GM18858 (cell line): Measurements from ENCODE around the gene TMTC4.
"Not testable (repeated sequence)": the region's sequence is repeated elsewhere in the genome, so short reads cannot be mapped to it uniquely, and the experiment has no call there.

Source experiments
- ATAC-seq: cut with Tn5 transposase; IDR thresholded peaks from one replicate; pipeline ENCODE4 v1.9.1; 2021; ENCODE audit not compliant: unreplicated experiment

Gene TMTC4

DNA sequence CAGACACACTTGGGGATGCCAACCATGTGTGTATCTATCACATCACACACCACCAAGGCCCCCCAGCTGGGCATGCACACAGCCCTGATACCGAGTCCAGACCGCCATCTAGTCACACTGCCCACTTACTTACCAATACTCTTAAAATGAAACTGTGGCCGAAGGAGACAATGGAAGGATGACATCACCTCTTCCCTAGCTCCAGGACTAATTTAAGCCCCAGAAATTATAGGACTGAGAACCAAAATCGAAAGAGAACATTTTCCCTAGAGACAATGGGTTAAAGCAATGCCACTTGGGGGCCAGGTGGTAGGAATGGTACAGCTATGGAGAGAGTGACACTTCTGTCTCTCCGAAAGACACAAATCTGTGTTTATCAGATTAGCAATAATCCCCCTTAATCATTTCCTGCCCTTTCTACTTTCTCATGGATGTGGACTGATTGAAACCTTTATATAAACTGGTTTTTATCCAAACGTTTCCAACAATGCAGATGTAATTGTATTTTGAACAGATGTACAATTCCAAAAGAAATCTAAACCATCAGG, 85.3 kb downstream of the TMTC4 start:
- ATAC-seq: no peak

DNA sequence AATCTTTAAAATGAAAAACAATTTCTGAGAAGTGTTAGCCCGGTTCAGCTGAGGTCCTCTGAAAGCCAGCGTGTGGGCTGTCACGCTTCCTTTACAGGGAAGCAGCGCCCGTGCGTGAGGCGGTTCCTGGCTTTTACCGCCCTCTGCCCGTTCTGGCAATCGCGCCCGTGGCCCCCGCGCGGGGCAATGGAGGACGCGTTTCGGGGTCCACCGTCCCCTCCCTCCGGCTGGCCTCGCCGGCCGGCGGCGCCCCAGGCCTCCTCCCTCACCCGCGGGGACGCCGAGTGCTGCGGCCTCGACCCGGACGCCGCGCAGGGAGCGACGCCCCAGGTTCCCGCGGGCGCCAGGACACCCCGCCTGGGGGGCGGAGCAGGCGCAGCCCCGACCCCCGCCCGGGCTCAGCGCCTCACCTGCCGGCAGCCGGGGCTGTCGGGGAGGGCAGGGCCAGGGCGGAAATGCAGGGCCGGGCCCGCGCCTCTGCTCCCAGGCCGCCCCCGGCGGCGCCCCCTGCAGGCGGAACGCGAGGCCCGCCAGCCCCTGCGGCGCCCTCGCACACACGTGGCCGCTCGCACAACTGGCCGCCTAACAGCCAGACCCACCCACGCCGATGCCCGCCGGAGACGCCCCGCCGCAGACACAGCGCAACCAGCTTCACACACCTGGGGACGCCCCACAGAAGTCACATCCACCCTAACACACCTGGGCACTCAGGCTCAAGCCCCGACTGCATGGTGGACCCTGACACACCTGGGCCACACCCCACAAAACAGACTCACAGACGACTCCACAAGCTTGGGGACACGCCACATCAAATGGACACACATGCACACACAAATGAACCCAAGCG, 86.0 kb downstream of the TMTC4 start, which contains the start of gene GGACT:
Gene GGACT, minus strand, starts transcription at position 459 of the 847 bp plus-strand sequence. CDS start 56,198 bp downstream, outside the sequence.
- peak; percentile 95 for ATAC-seq

DNA sequence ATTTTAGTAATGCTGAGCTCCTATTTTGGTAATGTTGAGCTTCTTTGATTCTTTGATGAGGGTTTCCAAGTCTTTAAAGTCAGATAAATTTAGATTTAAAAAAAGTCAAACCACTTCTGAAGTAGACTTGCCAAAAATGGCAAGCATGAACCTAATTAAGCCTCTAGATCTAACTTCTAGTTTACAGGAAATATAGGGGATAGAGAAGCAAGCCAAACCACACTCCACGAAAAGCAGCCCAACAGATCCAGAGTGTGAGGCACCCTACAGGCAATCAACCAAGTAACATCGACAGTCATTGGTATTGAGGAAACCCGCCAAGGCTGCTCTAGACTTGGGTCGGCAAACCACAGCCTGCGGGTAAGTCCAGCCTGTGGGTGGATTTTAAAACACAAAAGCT, 89.7 kb downstream of the TMTC4 start:
- no peak for ATAC-seq

DNA sequence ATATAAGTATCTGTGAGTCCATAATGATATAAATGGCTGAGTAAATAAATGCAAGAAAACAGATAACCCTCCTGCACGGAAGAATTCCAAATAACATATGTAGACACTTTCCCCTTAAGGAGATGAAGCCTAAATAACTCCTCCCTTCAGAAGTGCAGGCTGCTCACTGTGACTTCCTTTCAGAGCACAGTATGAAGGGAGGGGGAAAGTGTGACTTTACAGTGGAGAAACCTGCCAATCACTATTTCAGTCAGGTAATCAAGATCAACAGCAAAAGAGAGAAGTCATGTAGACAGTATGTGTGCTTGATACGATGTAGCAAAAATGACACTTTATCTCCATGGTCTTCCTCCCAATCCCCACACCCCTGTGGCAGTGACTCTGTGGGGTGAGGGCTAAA, 93.1 kb downstream of the TMTC4 start:
- ATAC-seq: no peak

DNA sequence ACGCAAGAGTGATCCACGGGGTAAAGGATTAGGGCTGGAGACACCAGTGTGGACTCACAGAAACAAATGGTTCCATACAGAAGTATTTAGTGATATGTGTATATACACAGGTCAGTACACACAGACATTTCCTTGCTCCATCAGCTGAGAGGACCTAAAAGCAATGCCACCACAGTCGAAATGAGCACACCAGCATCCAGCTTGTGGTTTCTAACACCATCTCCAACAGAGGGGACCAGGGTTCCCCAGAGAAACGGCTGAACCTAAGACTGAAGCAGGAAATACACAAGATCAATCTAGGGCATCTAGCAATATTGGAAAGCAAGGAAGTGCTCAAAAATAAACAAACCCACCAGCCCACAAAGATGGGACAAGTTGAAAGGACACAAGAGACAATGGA, 93.6 kb downstream of the TMTC4 start:
- no peak for ATAC-seq

DNA sequence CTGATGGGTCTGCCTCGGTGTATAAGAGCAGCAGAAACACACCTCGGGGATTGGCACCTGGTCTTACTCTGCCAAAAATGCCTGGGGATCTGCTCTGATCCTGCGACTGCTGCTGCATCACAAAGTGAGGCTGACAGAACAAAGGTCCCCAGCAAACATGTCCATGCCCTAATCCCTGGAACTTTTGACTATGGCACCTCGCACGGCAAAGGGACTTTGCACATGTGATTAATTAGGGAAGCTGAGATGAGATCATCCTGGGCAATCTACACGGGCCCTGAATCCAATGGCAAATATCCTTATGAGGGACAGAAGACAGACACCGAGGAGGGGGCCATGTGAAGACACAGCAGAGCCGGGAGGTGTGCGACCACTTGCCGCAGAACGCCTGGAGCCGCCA, 94.5 kb downstream of the TMTC4 start:
- ATAC-seq: no peak

DNA sequence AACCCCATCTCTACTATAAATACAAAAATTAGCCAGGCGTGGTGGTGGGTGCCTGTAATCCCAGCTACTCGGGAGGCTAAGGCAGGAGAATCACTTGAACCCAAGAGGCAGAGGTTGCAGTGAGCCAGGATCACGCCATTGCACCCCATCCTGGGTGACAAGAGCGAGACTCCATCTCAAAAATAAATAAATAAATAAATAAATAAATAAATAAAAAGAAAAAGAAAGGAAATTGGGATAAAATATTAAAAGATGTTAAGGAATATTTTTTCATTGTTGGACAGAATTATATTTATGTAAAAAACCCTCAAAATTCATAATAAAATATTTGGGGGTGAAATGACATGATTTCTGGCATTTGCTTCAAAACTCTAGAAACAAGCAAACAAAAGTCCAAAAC, 97.4 kb downstream of the TMTC4 start:
- ATAC-seq: not testable (repeated sequence)

DNA sequence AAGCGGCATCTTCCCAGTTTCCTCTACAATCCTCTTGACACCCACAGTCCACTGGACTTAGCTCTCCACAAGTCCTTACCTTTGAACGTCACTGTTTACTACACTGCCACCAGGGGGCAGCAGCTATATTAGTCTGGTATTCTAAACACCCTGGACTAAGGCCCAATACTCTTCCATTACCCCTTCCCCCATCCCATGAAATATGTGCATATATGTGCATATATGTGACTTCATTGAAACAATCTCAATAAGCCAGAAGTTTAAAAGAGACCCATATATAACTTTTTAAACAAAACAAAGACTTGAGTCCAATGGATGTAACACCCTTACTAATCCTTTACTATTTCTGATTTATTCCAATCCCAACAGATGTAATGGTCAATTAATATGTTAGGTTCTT, 101.5 kb downstream of the TMTC4 start:
- peak; percentile 89 for ATAC-seq

DNA sequence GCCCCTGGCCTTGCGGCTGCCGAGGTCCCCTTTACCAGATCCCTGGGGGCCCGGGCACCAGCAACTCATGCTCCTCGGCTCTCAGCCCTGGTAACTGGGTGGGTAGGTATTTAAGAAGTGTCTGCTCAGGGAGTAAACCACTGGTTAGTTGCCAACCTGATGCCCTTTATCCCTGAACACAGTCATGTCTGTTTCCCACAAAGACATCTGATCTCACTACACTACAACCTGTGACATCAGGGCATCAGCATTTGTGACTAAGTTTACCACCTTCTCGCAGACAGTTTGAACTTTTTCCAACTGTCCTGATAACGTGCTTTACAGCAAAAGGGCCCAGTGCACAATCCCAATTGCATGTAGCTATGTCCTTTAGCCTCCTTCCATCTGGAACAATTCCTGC, 108.1 kb downstream of the TMTC4 start:
- no peak for ATAC-seq

DNA sequence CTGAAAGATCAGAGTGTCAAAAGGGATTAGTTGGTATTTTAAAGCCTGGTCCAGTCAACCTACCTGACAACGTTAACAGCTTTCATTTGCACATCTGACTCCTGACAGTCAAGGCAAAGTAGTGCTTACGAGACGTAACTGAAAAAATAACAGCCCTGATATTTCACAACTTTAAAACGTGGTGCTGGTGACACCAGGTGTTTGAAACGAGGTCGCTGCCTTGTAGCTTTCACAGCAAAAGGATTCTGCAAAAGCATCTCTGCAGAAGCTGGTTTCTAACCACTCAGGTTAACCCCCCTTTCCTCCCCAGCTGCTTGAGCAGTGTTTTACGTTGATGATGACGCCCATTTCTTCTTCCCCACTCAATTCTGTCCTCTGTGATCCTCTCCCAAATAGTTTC, 109.3 kb downstream of the TMTC4 start:
- ATAC-seq: no peak

DNA sequence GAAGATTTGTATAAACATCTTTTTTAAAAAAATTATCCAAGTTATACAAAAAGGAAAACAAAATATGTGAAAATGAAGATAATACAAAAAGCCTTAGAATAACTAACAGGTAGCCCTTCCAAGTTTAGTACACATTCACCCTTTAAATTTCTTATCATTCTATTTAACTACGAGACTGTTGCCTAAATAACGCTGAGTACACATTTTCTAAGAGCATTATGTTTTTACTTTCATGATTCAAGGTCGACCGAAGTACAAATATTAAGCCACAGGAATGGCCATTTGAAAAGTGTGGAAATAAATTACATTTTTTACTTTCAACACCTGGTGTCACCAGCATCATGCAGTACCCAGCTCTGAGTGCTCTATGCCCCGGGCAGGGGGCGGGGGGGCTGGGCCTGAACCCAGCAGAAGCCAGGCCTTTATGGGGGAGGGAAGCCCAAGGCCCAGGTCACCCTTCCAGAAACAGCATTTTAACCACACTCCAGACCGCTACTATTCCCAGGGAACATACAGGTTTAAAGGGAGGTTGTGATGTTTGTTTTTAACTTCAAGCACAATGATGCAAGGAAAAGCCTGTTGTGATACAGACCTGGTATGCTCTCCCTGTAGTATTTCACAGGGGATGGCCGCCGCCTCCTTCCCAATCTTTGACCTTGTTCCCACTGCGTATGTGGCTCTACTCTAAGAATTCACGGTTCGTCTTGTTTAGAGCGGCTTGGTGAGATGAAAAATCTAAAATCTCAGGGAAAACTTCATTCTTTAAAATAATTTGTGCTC, 110.0 kb downstream of the TMTC4 start:
- ATAC-seq: no peak

DNA sequence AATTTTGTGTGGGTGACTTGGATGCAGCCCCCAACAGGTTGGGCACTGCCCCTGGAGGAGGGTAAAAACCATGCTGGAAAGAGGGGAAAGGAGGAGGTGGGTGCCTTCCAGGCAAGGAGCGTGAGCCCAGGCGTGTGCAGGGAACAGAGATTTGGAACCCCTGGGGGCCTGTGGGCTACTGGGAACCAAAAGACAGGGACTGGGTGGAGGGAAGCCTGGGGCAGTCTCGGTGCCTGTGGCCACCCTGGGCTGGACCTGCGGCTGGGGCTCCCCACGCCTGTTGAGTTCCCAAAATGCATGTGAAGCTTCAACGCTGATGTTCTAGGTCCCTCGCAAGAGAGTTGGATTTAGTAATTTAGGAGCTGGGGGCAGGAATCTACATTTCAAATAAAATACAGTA, 110.8 kb downstream of the TMTC4 start:
- no peak for ATAC-seq

DNA sequence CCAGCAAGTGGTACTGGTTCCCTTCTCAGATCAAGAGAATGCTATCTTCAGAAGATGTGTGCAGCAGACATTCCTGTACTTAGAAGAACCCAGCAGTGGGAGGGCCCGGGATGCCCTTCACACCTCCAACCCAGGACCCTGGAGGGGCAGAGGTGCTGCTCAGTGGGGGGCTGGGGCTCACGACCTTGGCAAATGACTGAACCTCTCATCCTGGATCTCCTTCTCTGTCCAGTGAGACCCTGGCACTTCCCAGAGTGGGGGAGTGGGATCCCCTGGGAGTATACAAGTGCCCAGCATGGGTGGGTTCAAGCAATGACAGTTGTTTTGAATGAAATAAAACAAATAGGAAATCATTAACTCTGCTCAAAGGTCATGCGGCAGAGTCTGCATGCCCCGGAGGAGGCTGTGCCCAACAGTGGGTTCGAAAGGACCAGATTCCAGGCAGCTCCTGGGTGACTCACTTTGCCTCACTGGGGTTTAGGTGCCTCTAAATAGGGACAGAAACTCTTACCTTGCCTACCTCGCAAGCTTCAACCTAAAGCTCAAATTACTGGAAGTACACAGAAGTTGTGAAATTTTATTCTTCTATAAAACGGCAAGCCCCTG, 112.9 kb downstream of the TMTC4 start:
- ATAC-seq: no peak

DNA sequence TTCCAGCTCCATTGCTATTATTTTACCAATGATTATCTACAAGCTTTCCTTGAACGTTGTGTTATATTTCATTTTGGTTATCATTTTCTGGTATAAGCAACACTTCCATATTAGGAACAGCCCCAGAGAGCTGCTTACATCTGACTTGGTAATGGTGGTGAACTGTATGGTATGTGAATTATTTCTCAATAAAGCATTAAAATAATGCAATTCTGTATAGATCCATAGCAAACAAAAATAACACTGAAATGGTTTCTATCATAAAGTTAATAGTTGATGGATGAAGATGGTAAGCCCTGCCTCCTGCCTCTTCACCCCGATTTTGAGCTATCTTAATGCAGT, 113.5 kb downstream of the TMTC4 start:
- ATAC-seq: no peak

DNA sequence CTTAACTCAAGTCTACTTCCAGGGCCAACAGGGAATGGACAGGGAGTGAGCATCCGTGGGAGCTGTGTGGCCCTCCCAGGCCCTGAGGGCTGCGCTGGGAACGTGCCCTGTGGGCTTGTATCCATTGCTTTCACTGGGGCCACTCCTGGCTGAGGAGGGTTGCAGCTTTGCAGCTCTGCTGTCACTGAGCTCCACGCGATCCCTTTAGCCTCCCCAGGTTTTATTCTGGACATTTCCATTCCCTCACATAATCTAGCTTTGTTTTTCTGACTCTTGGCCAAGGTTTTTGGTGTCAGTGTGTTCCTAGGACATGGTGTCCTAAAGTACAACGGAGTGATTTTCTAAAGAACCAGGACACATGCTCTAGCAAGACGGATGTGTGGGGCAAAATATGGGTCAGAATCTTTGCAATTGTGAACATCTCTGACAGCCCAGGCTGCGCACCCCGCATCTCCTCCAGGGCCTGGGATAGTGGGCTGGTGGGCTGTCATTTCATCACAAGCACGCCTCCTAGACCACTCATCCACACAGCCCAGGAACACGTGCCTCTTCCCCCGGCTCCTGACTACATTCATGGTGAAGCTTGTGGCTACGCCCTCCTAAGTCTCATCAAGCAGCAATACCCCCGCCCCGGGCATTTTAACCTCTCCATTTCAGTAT, 114.0 kb downstream of the TMTC4 start:
- ATAC-seq: no peak

DNA sequence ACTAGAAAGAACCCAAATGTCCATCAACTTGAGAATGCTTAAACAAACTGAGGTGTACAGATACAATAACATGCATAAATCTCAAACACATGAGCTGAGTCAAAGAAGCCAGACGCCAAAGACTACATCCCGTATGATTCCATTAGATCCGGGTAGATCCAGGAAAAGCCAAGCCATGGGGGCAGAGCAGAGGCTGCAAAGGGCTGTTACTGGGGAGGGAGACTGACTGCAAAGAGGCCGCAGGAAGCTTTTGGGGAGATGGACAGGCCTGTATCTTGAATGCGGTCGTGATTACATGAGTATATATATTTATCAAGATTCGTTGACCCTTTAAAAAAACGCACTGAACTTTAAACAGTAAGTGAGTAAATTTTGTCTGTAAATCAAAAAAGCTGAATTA, 114.7 kb downstream of the TMTC4 start:
- no peak for ATAC-seq
